KMS-11 (cell line): ENCODE results near the gene PIKFYVE.

Experiments used
- H2AFZ ChIP-seq: fragments of 200-600 bp; sonication (generic); 2 replicates; pipeline ENCODE4 v1.6.1; 2016; ENCODE audit warnings: antibody characterized with exemption, mixed run types, low read depth
- H3K27ac ChIP-seq: fragments of 200-600 bp; sonication (generic); 2 replicates; pipeline ENCODE4 v1.6.1; 2016; ENCODE audit warnings: mild to moderate bottlenecking, mixed run types
- H3K27me3 ChIP-seq: fragments of 200-600 bp; sonication (generic); 2 replicates; pipeline ENCODE4 v1.6.1; 2017; ENCODE audit warnings: mild to moderate bottlenecking, low read depth, mixed run types, moderate library complexity; ENCODE audit not compliant: insufficient read depth
- H3K36me3 ChIP-seq: fragments of 200-600 bp; sonication (generic); 2 replicates; pipeline ENCODE4 v1.6.1; 2017; ENCODE audit warnings: mild to moderate bottlenecking, mixed run types; ENCODE audit not compliant: insufficient read depth
- H3K4me1 ChIP-seq: fragments of 200-600 bp; sonication (generic); 2 replicates; pipeline ENCODE4 v1.6.1; 2016; ENCODE audit warnings: mild to moderate bottlenecking, low read depth, mixed run types; ENCODE audit not compliant: poor library complexity, severe bottlenecking
- H3K4me2 ChIP-seq: fragments of 200-600 bp; sonication (generic); 2 replicates; pipeline ENCODE4 v1.7.0; 2016; ENCODE audit warnings: mild to moderate bottlenecking, mixed run types
- H3K4me3 ChIP-seq: fragments of 200-600 bp; sonication (generic); IDR thresholded peaks from 2 replicates; pipeline ENCODE4 v1.6.1; 2017; ENCODE audit warnings: low read depth, low read length, mixed read lengths; ENCODE audit not compliant: insufficient read depth
- H3K79me2 ChIP-seq: fragments of 200-600 bp; sonication (generic); 2 replicates; pipeline ENCODE4 v1.6.1; 2016; ENCODE audit warnings: low read depth, mixed run types; ENCODE audit not compliant: insufficient read depth
- H3K9ac ChIP-seq: fragments of 200-600 bp; sonication (generic); 2 replicates; pipeline ENCODE4 v1.6.1; 2016; ENCODE audit warnings: mild to moderate bottlenecking, mixed run types
- H4K20me1 ChIP-seq: fragments of 200-600 bp; sonication (generic); 2 replicates; pipeline ENCODE4 v1.6.1; 2016; ENCODE audit warnings: mild to moderate bottlenecking, mixed run types; ENCODE audit not compliant: insufficient read depth
- CTCF ChIP-seq: fragments of 200-600 bp; sonication (generic); conservative IDR thresholded peaks from 2 replicates; pipeline ENCODE4 v1.6.1; 2017; ENCODE audit warnings: low read depth, mild to moderate bottlenecking, antibody characterized with exemption, low read length, moderate library complexity, mixed read lengths

The PIKFYVE gene

GRCh38 chr2:208358758-208359631, 92.9 kb downstream of the PIKFYVE start:
- H2AFZ ChIP-seq: no peak overlapping the region
- TF ChIP-seq CTCF: no peak
- no peak overlapping the region for H3K9ac ChIP-seq
- no peak overlapping the region for H3K4me2 ChIP-seq
- H4K20me1 ChIP-seq: no peaks in the 10 kb centered on the region
- no peak overlapping the region for H3K4me3 ChIP-seq
- H3K36me3 ChIP-seq: no peaks in the 10 kb centered on the region
- no peaks in the 10 kb centered on the region for H3K27me3 ChIP-seq
- H3K4me1 ChIP-seq: no peaks in the 10 kb centered on the region
- H3K27ac ChIP-seq: no peak overlapping the region
- H3K79me2 ChIP-seq: no peaks in the 10 kb centered on the region

- no peaks in the 10 kb centered on the region for H3K36me3 ChIP-seq
- no peak overlapping the region for H3K9ac ChIP-seq
- H4K20me1 ChIP-seq: no peaks in the 10 kb centered on the region
- no peaks in the 10 kb centered on the region for H3K79me2 ChIP-seq
- H3K4me2 ChIP-seq: no peak overlapping the region
- H3K4me3 ChIP-seq: no peak overlapping the region
- H2AFZ ChIP-seq: no peak overlapping the region
- no peaks in the 10 kb centered on the region for H3K27me3 ChIP-seq
- TF ChIP-seq CTCF: no peak
- H3K4me1 ChIP-seq: no peaks in the 10 kb centered on the region
- no peak overlapping the region for H3K27ac ChIP-seq
These were observed 93.6 kb downstream of the PIKFYVE start for GRCh38 chr2:208359632-208359986.

- H3K36me3 ChIP-seq: no peaks in the 10 kb centered on the region
- no peaks in the 10 kb centered on the region for H3K79me2 ChIP-seq
- no peak overlapping the region for H3K4me3 ChIP-seq
- TF ChIP-seq CTCF: no peak
- no peak overlapping the region for H3K9ac ChIP-seq
- no peak overlapping the region for H3K4me2 ChIP-seq
- H2AFZ ChIP-seq: no peak overlapping the region
- H3K4me1 ChIP-seq: no peaks in the 10 kb centered on the region
- no peaks in the 10 kb centered on the region for H3K27me3 ChIP-seq
- no peak overlapping the region for H3K27ac ChIP-seq
- H4K20me1 ChIP-seq: no peaks in the 10 kb centered on the region
These were observed 94.4 kb downstream of the PIKFYVE start for GRCh38 chr2:208360259-208361076.

GRCh38 chr2:208361077-208361441, 95.0 kb downstream of the PIKFYVE start:
- no peaks in the 10 kb centered on the region for H4K20me1 ChIP-seq
- H3K4me2 ChIP-seq: no peak overlapping the region
- no peak overlapping the region for H2AFZ ChIP-seq
- no peak overlapping the region for H3K27ac ChIP-seq
- H3K9ac ChIP-seq: no peak overlapping the region
- no peak for TF ChIP-seq CTCF
- H3K27me3 ChIP-seq: no peaks in the 10 kb centered on the region
- no peaks in the 10 kb centered on the region for H3K4me1 ChIP-seq
- no peak overlapping the region for H3K4me3 ChIP-seq
- H3K36me3 ChIP-seq: no peaks in the 10 kb centered on the region
- H3K79me2 ChIP-seq: no peaks in the 10 kb centered on the region
